GM18907 (cell line): ENCODE measurements around the gene SULF2.

Experiments used
- ATAC-seq: cut with Tn5 transposase; IDR thresholded peaks from one replicate; pipeline ENCODE4 v1.9.1; 2021; ENCODE audit warnings: mild to moderate bottlenecking, moderate library complexity; ENCODE audit not compliant: unreplicated experiment

The SULF2 gene

DNA sequence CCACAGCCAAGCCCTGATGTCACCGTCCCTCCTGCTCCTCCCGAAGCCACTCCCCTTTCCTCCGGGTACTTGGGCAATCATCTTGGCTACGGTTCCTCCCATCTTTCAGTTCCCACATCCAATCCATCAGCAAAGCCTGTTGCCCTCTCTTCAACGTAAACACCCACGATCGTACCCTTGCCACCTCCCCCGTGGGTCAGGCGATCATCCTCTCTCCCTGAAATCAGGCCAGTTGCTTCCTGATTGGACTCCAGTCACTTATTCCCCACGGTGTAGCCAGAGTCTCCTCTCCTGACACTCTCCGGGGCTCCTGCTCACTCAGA is 44.5 kb downstream of the SULF2 start:
- no peak for ATAC-seq

GRCh38 chr20:47740121-47740861 is 45.0 kb downstream of the SULF2 start:
- ATAC-seq: no peak

GRCh38 chr20:47737923-47738322 is 47.4 kb downstream of the SULF2 start:
- ATAC-seq: no peak

DNA sequence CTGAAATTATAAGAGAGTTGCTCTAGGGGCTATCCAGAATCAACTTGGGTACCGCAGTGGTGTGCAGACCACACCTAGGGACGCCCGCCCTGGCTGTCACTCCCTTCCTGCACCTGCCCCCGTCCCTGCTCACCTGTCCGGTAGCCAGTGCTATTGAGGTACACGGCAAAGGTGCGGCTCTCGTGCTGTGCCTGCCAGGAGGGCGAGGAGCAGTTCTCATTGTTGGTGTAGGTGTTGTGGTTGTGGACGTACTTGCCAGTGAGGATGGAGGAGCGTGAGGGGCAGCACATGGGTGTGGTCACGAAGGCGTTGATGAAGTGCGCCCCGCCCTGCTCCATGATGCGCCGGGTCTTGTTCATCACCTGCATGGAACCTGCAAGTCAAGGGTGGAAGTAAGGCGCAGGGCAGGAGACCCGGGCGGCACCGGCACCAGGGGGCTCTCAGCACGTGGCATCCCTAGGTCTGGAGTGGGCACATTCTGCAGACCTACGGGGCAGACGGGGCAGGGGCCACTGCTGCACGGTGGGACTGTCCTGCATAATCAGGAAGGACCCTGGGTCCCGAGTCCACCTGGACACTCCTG is 48.6 kb downstream of the SULF2 start:
- no peak for ATAC-seq

- no peak for ATAC-seq
Measured at GRCh38 chr20:47735412-47736400, 49.6 kb downstream of the SULF2 start.

- ATAC-seq: no peak
Measured at GRCh38 chr20:47734870-47735269, 50.4 kb downstream of the SULF2 start.

DNA sequence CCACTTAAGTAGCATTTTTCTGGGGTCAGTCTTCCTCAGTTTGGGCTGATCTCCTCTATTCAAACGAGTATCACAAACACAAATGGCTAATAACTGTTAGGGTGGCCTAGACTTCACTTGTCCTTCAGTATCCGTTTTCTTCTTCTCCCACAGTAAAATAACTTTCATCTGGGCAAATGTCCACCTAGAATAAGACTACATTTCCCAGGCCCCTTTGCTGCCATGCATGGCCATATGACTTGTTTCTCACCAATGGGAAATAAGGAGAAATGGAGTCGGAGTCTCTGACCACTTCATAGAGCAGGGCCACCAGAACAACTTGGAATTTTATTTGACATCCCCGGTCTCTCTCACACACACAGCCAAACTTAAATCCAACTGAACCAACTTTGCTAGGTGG is 51.4 kb downstream of the SULF2 start:
- no peak for ATAC-seq

DNA sequence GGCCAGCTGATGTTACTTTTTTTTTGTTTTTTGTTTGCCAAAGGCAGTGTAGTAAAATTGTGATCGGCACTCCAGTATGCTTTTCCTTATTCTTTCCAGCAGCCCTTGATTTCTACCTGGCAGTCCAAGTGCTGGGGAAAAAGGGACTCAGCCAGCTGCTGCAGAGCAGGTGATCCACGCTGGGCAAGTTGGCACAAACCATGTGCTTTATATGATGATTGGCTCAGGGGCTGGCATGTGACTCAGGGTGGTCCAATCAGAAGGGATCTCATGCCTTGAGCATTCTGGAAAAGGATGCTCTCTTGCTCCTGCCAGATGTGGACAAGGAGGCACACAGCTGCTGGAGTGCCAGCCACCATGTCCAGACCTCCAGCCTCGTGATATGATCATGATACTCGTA is 54.5 kb downstream of the SULF2 start:
- ATAC-seq: no peak

- ATAC-seq: no peak
Measured at GRCh38 chr20:47729472-47729871, 55.8 kb downstream of the SULF2 start.

GRCh38 chr20:47727909-47728361 is 57.3 kb downstream of the SULF2 start:
- ATAC-seq: no peak

- peak; percentile 80 for ATAC-seq
Measured at GRCh38 chr20:47727170-47727880, 58.0 kb downstream of the SULF2 start.

DNA sequence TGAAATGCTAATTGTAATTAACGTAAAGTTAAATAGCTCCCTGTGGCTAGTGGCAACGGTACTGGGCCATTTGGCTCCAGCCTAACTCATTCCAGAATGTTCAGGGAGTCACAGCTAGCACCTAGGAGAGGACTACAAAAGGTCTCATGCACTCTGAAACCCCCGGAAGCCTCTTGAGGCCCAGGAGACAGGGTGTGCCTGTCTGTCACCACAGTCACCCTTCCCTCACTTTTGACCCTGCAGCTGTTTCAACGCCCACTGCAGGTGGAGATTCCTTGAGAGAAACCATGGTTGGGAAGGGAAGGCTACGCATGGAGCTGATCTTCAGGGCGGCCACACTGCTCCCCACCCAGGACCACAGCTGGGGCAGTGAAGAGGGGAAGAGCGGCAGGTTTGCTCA is 58.6 kb downstream of the SULF2 start:
- no peak for ATAC-seq

DNA sequence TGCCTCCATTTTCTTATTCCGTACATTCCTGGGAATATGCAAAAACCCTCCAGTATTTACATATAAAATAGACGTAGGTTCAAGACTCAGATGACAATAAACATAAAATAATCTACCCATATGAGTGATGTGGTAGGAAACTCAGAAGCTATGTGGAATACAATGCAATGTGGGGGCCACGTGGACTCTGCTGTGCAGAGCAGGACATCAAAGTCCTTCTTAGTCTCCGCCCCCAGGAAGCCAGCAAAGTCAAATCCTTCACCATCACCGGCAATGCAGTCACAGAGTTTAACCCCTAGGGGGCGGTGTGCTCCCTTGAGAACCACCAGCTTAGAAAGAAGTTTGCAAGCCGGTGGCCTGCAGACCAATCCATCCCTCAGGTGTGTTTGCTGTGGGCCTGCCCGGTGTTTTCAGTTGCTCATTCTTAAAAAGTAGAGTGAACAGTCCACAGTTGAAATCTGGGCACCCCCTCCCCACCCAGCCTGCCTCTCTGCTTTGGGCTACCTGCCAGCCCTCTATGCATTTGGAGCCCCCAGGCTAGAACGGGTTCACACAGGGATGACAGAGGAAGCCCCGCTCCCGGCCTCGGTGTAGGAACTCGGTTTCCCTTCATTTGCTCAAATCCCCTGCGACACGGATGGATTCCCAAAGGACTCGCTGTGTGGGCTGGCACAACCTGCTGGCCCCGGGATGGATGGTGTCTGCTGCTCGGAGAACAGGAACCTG is 59.9 kb downstream of the SULF2 start:
- peak; percentile 51 for ATAC-seq

GRCh38 chr20:47724910-47725247 is 60.4 kb downstream of the SULF2 start:
- ATAC-seq: no peak

- ATAC-seq: no peak
Measured at GRCh38 chr20:47724396-47724795, 60.9 kb downstream of the SULF2 start.

- ATAC-seq: no peak
Measured at GRCh38 chr20:47723322-47723721, 62.0 kb downstream of the SULF2 start.

- ATAC-seq: no peak
Measured at GRCh38 chr20:47720636-47721427, 64.4 kb downstream of the SULF2 start.

GRCh38 chr20:47719625-47720024 is 65.7 kb downstream of the SULF2 start:
- no peak for ATAC-seq

DNA sequence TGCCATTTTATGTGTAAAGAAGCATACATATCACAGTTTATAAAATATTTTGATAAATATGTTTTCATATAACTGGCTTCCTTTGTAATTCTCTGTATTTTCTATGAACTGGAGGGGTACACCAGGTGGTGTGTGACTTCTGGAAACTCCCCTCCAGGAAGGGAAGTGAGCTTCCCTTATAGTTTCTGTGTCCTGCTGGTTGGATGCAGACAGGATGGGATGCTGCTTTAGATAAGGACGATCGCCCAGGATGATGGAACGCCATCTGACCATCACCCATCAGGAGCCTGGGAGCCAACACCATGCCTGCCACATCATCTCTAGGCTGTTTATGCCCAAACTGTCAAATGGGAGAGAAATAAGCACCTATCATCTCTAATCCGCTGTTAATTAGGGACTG is 66.1 kb downstream of the SULF2 start:
- no peak for ATAC-seq

GRCh38 chr20:47718398-47718797 is 66.9 kb downstream of the SULF2 start:
- no peak for ATAC-seq
